NCI-H2196 (cell line): Measurements from ENCODE around the gene ST3GAL5.

Experiments
- DNase-seq: peaks from one replicate; lab custom pipeline; 2025; ENCODE audit not compliant: unreplicated experiment; lab: John Stamatoyannopoulos, UW

ST3GAL5 gene

GRCh38 chr2:85917887-85918795 lies 29.4 kb upstream of the ST3GAL5 start:
- DNase-seq = no peak

- no peak for DNase-seq
Observed at GRCh38 chr2:85915606-85916303, 27.0 kb upstream of the ST3GAL5 start.

GRCh38 chr2:85914922-85915321 lies 26.1 kb upstream of the ST3GAL5 start:
- DNase-seq = no peak

- no peak for DNase-seq
Observed at GRCh38 chr2:85913884-85914881, 25.4 kb upstream of the ST3GAL5 start.

GRCh38 chr2:85911814-85912692 lies 23.3 kb upstream of the ST3GAL5 start:
- no peak for DNase-seq

- no peak for DNase-seq
Observed at GRCh38 chr2:85911097-85911496, 22.3 kb upstream of the ST3GAL5 start.

- DNase-seq = no peak
Observed at GRCh38 chr2:85909005-85909404, 20.2 kb upstream of the ST3GAL5 start.

- no peak for DNase-seq
Observed at GRCh38 chr2:85908506-85908905, 19.7 kb upstream of the ST3GAL5 start.

GRCh38 chr2:85907671-85908157 lies 18.9 kb upstream of the ST3GAL5 start:
- no peak for DNase-seq

- DNase-seq = no peak
Observed at GRCh38 chr2:85906748-85907147, 18.0 kb upstream of the ST3GAL5 start.

GRCh38 chr2:85905891-85906290 lies 17.1 kb upstream of the ST3GAL5 start:
- no peak for DNase-seq

- no peak for DNase-seq
Observed at GRCh38 chr2:85905187-85905666, 16.4 kb upstream of the ST3GAL5 start.

GRCh38 chr2:85903849-85904248 lies 15.1 kb upstream of the ST3GAL5 start:
- DNase-seq = no peak

- DNase-seq = no peak
Observed at GRCh38 chr2:85902496-85902895, 13.7 kb upstream of the ST3GAL5 start.

- DNase-seq = no peak
Observed at GRCh38 chr2:85901155-85901554, 12.4 kb upstream of the ST3GAL5 start.

- DNase-seq = no peak
Observed at GRCh38 chr2:85900366-85900765, 11.6 kb upstream of the ST3GAL5 start.

- no peak for DNase-seq
Observed at GRCh38 chr2:85899849-85900248, 11.1 kb upstream of the ST3GAL5 start.

GRCh38 chr2:85899284-85899683 lies 10.5 kb upstream of the ST3GAL5 start:
- DNase-seq = no peak

- DNase-seq = no peak
Observed at GRCh38 chr2:85898881-85899280, 10.1 kb upstream of the ST3GAL5 start.
